Testis (tissue), 3 donors: ENCODE measurements around the gene HOXC6. TPM values are rescaled to one million over a fixed set of nuclear protein-coding genes. Genes with fewer than 3 reads are reported as not detected.

Experiments used
- DNase-seq: peaks from one replicate; pipeline ENCODE4 v3.0.0-alpha.2; 2019
- H3K27ac ChIP-seq, 2 donors: fragments of 200-600 bp; sonication (generic); one replicate each; pipeline ENCODE4 v1.5.1; 2019
- H3K27me3 ChIP-seq: fragments of 200-600 bp; sonication (generic); one replicate; pipeline ENCODE4 v1.5.1; 2019
- H3K36me3 ChIP-seq: fragments of 200-600 bp; sonication (generic); one replicate; pipeline ENCODE4 v1.5.1; 2017; ENCODE audit warnings: low read depth; ENCODE audit errors: missing control alignments
- H3K4me1 ChIP-seq: fragments of 200-600 bp; sonication (generic); one replicate; pipeline ENCODE4 v1.5.1; 2019
- H3K4me3 ChIP-seq, 2 donors: fragments of 200-600 bp; sonication (generic); one replicate each; pipeline ENCODE4 v1.5.1; 2017 to 2019
- H3K9me3 ChIP-seq: fragments of 200-600 bp; sonication (generic); one replicate; pipeline ENCODE4 v1.5.1; 2017
- POLR2A ChIP-seq: fragments of 450-650 bp; IDR thresholded peaks from one replicate; pipeline ENCODE4 v1.6.1; 2017; ENCODE audit warnings: antibody characterized with exemption, mild to moderate bottlenecking, moderate library complexity
- WGBS, 2 donors: methylation state at CpG; one replicate each; pipeline ENCODE4 v1.1.5; 2018; 5-methylcytosine and 5-hydroxymethylcytosine counted together
- intact Hi-C: fragments of 100-400 bp; cut with DNase I; formaldehyde crosslinking; loops from one replicate; pipeline ENCODE4 v1.15.1; 2023; ENCODE audit warnings: low total_unique reads
- polyA plus RNA-seq: library from polyadenylated mRNA; stranded (reverse); fragments of 350-450 nt; fragmentation: Illumina TruSeq; extraction: RNeasy Lipid Tissue Mini Kit (QIAGEN cat#74804); gene quantifications from one replicate; pipeline ENCODE4 v1.2.3, GENCODE V29; 2014; ENCODE audit warnings: low read depth, low replicate concordance; ENCODE audit not compliant: insufficient read depth
- total RNA-seq, 2 donors: library from RNA; depleted of rRNA; stranded (reverse); fragments of >200 nt; gene quantifications; one replicate each; pipeline ENCODE4 v1.2.3, GENCODE V29; 2016
- TF ChIP-seq, protein P1 (sequence below), 3 experiments: fragments of 450-650 bp in 2 of 3; fragments of 200-600 bp in 1 of 3; sonication (generic) in 1 of 3; IDR thresholded peaks; one replicate each; pipeline ENCODE4 v1.5.1; 2016 to 2019; ENCODE audit warnings: antibody characterized with exemption in 3 of 3, mild to moderate bottlenecking in 2 of 3, moderate library complexity in 1 of 3

The HOXC6 gene
- total and polyA plus RNA-seq, 3 donors from 2014 or later, result 1.9 to 5.4 (median 4.0) TPM

DNA sequence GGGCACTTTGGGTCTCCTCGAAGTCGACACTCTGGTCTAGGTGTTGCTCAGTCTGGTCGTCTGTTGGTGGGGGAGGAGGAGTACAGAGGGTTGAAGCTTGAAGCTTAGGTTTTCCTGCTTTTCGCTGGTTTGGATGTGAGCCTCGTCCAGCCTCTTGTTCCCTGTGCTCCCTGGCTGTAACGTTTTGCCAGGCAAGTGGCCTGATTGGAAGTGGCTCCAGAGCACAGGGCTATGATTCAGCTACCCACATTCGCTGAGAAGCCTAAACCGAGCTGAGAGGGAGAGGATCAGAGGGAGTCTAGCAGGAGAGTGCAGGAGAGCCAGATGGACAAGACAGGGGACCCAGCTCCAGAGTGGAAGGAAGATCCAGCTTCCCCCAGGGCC, 37.2 kb upstream of the HOXC6 start:
- H3K9me3 ChIP-seq, result no peaks in the 10 kb centered on the region
- H3K4me3 ChIP-seq, result no peak overlapping the region
- H3K36me3 ChIP-seq, result no peaks in the 10 kb centered on the region
- H3K4me1 ChIP-seq, result peaks cover 21% of the 10 kb centered on the region
- no peak for DNase-seq
- 23 to 42% methylated on average over 8 of the region's 8 CpGs for WGBS, 2 donors
- intact Hi-C loops, result no loop called here
- peaks cover 3% of the 10 kb centered on the region for H3K27me3 ChIP-seq
- no peak overlapping the region for H3K27ac ChIP-seq
- TF ChIP-seq POLR2A, result no peak
- TF ChIP-seq, protein P1, sequence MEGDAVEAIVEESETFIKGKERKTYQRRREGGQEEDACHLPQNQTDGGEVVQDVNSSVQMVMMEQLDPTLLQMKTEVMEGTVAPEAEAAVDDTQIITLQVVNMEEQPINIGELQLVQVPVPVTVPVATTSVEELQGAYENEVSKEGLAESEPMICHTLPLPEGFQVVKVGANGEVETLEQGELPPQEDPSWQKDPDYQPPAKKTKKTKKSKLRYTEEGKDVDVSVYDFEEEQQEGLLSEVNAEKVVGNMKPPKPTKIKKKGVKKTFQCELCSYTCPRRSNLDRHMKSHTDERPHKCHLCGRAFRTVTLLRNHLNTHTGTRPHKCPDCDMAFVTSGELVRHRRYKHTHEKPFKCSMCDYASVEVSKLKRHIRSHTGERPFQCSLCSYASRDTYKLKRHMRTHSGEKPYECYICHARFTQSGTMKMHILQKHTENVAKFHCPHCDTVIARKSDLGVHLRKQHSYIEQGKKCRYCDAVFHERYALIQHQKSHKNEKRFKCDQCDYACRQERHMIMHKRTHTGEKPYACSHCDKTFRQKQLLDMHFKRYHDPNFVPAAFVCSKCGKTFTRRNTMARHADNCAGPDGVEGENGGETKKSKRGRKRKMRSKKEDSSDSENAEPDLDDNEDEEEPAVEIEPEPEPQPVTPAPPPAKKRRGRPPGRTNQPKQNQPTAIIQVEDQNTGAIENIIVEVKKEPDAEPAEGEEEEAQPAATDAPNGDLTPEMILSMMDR (IDR thresholded peaks at IDR 0.05), result no peak

DNA sequence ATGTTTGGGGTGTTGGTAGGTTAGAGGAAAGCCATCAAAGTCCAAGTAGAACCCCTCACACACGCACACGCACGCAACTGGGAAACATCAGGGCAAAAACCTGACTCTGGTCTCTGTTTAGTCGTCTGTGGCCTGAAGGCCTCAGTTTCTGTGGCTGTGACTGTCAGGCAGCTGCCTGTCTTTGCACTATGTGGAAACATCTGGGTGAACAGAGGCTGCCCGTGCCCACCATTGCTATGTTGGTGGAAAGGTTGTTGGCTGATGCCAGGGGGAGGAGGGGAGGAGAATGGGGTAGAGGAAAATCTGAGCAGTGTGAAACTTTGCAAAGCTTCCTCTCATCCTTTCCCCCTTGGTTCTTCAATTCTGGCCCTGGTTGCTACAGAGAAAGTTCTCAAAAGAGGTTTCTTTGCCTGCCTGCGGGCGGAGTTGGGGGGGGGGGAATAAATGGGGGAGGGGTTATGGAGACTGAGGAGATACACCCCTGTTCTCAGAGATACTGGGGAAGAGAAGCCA, 35.8 kb upstream of the HOXC6 start:
- Histone ChIP-seq H3K9me3 (no peaks in the 10 kb centered on the region), H3K4me1 (peaks cover 21% of the 10 kb centered on the region), H3K4me3 (no peak overlapping the region), H3K36me3 (no peaks in the 10 kb centered on the region), H3K27me3 (peaks cover 3% of the 10 kb centered on the region), H3K27ac (no peak overlapping the region)
- intact Hi-C loops, result no loop called here
- DNase-seq, result no peak
- WGBS, 2 donors, result 76 to 85% methylated on average over 7 of the region's 7 CpGs
- TF ChIP-seq POLR2A, result no peak
- TF ChIP-seq, protein P1 (IDR thresholded peaks at IDR 0.05), result no peak

DNA sequence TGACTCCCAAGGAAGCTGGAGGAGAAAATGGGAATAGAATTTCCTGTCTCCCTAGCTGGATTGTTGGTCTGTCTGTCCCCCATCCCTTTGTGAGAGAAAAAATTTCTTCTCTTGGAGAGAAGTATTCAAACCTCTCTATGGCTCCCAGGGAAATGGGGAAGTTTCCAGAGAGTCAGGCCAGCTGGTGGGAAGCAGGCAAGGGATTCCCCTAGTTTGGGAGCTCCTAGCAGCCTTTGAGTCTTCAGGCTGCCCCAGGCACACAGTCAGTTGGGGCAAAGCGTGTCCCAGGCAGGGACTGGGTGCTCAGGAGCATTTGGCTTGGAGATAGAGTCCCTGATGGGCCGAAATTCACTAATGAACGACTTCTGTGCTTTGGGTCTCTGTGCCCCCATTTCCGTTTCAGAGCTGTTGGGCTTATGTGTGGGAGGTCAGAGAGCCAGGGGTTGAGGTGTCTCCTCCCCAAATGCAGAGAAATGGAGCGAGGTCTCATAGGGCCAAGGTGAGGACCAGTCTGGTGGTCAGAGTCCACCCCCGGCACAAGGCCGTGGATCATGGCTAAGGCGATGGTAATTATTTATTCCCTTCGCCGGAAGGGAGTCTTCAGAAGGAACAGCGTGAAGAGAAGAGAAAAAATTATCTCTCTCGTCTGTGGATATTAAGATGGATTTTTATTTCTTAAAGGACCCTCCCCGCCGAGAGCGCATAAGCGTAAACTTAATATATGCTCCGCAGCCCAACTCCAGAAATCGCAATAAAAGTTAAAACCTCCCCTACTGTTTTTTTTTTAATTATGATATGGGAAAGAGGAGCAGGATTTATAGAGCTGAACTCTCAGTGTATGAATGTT, 34.9 kb upstream of the HOXC6 start:
- no peak for DNase-seq
- H3K27ac ChIP-seq, result no peak overlapping the region
- intact Hi-C loops, result no loop called here
- WGBS, 2 donors, result 39 to 59% methylated on average over 18 of the region's 18 CpGs
- peaks cover 27% of the 10 kb centered on the region for H3K4me1 ChIP-seq
- H3K36me3 ChIP-seq, result no peaks in the 10 kb centered on the region
- no peak overlapping the region for H3K4me3 ChIP-seq
- no peaks in the 10 kb centered on the region for H3K9me3 ChIP-seq
- TF ChIP-seq, protein P1 (IDR thresholded peaks at IDR 0.05), result no peak
- TF ChIP-seq POLR2A, result no peak
- H3K27me3 ChIP-seq, result peaks cover 3% of the 10 kb centered on the region

DNA sequence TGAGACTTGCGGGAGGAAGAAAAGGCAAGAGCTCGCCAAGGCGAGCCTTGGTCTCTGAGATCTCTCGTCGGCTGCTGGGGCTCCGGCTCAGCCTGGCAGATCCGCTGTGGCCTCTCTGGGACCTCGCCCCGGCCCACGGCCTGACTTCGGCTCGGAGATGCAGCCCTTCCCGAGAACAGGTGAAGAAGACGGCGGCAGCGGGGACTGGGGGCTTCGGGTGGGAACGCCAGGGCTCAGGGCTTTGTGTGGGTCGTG, 34.3 kb upstream of the HOXC6 start:
- WGBS, 2 donors, result 24 to 37% methylated on average over 8 to 19 of the region's 19 CpGs
- Histone ChIP-seq H3K27me3 (peaks cover 3% of the 10 kb centered on the region), H3K27ac (no peak overlapping the region), H3K36me3 (no peaks in the 10 kb centered on the region), H3K4me1 (peaks cover 27% of the 10 kb centered on the region), H3K4me3 (peak overlapping the region in 1 of 2 donors; percentile 38), H3K9me3 (no peaks in the 10 kb centered on the region)
- DNase-seq, result no peak
- TF ChIP-seq POLR2A, result no peak
- TF ChIP-seq, protein P1 (IDR thresholded peaks at IDR 0.05), result no peak
- intact Hi-C loops, result no loop called here
